HG02759 (cell line): ENCODE results near the gene TBC1D3H.
"Not testable (repeated sequence)": the region's sequence is repeated elsewhere in the genome, so short reads cannot be mapped to it uniquely, and the experiment has no call there.

Experiments used
- ATAC-seq: cut with Tn5 transposase; IDR thresholded peaks from one replicate; pipeline ENCODE4 v1.9.1; 2021; ENCODE audit warnings: mild to moderate bottlenecking, moderate library complexity; ENCODE audit not compliant: unreplicated experiment

Gene TBC1D3H

DNA sequence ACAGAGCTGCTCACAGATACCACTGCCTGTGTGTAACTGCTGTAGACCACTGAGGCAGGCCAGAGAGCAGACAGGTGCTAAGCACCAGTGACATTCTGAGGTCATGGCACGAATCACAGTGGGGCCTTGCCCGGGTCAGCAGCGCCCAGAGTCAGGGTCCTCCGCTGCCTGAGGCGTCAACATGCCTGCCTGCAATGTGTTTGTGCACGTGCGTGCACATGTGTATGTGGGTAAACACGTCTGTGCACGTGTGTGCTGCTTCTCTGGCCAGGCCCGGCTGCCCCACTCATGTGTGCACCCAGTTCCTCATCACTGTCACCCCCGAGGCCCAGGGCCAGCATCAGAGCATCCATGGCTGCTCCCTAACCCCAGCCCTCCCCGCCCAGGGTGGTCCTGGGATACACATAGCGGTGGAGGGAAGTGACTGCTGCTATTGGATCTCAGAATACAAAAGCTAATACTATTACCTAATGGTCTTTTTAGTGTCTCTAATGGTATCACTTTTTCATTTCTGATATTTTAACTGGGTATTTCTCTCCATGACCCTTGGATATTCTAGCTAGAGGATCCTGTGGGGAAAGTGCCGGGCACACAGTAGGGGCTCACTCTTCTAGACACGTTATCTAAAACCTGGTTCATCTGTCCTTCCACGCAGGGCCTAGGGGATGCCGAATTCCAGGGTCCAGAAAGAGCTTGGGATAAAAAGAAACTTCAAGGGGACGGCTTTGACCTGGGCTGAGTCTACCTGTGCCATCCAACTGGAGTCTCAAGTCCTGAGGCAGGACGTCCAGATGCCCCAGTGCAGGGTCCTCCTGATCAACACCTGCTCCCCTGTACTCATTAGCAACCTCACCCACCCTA lies at the start of gene TBC1D3H:
TSS of gene TBC1D3H (minus strand) at position 51 of the 861 bp plus-strand sequence. CDS start 1,540 bp downstream, outside the sequence.
- not testable (repeated sequence) for ATAC-seq

DNA sequence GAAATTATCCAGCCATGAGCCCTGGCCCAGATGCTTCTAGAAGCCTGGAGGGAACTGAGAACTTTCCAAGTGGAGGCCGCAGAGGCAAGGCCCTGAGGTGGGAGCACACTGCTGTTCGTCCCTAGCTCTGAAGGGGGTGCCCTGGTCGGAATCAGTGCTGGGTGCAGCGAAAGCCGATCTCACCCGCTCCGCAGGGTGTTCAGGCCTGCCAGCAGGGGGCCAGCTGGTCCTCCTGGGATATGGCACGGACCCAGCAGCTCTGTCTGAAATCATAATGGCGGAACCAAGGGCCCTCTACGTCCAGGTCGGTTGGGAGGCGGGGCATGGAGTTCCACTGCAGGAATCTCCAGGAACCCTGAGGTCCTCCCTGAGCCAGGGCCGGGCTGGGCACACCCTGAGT lies 40.7 kb upstream of the TBC1D3H start:
- not testable (repeated sequence) for ATAC-seq

DNA sequence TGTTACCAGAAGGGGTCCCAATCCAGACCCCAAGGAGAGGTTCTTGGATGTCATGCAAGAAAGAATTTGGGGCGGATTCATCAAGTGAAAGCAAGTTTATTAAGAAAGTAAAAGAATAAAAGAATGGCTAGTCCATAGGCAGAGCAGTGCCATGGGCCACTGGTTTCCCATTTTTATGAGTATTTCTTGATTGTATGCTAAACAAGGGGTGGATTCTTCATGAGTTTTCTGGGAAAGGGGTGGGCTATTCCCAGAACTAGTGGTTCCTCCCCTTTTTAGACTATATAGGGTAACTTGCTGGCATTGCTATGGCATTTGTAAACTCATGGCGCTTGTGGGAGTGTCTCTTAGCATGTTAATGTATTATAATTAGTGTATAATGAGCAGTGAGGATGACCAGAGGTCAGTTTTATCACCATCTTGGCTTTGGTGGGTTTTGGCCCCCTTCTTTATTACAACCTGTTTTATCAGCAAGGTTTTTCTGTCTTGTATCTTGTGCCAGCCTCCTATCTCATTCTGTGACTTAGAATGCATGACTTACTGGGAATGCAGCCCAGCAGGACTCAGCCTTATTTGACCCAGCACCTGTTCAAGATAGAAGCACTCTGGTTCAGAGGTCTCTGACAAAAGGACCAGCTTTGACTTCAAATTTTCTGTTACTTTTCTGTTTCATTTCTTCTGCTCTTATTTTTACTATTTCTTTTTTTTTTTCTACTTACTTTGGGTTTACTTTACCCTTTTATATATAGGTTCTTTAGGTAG lies 27.1 kb upstream of the TBC1D3H start:
- ATAC-seq = not testable (repeated sequence)

DNA sequence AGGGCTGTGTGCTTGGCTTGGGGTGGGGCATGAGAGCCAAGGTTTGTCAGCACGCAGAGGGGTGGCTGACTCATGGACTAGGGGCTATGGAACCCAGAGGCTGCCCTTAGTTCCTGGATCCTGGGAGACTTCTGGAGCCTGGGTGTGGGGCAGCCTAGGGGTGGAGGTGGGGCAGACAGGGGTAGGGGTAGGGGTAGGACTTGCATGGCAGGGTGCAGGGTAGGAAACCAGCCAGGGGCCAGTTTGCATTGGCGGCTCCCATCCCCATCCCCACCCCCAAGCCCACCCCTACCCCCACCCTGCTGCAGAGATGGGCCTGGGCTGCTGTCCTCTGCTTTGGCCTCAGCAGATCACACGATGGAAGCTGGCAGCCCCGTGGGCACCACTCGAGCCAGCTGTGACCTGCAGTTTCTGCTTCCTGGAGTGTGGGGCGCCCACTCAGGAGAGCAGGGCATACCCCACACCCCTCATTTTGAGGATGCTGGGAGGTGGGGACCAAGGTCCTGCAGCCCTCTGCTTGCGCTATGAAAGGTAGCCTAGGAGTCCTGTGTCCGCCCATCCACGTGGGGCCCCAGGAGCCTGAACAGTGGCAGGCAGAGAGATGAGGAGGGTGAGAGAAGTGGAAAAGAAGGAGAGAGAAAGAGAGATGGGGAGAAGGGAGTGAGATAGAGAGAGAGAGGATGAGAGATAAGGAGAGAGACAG lies 2.9 kb upstream of the TBC1D3H start:
- ATAC-seq = not testable (repeated sequence)

DNA sequence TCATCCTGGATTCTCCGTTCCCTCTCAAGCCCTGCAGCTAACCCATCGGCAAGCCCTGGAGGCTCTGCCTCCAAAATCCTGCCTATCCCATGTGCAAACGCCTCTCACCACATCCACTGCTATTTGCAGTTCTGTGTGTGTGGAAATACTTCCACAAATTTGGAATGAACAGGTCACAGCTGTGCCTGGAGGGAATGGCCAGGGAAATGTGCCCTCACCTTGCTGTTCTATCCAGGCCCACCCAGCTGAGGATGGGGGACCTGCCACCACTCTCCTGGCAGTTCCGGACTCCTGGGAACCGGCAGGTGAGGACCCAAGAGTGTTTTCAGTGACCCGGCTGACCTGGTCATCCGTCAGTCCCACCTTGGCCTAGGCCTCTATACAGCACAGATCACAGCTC lies 12.3 kb downstream of the TBC1D3H start:
- ATAC-seq = not testable (repeated sequence)

DNA sequence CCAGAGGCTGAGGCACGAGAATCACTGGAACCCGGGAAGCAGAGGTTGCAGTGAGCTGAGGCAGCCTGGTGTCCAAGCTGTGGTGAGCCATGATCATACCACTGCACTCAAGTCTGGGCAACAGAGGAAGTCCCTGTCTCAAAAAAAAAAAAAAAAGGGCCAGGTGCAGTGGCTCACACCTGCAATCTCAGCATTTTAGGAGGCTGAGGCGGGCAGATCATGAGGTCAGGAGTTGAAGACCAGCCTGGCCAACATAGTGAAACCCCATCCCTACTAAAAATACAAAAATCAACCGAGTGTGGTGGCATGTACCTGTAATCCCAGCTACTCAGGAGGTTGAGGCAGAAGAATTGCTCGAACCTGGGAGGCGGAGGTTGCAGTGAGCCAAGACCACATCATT lies 25.7 kb downstream of the TBC1D3H start:
- ATAC-seq = not testable (repeated sequence)
